HG03575 (cell line): ENCODE data around the gene ZFHX3.

Experiments
- ATAC-seq: cut with Tn5 transposase; IDR thresholded peaks from one replicate; pipeline ENCODE4 v1.9.1; 2021; ENCODE audit not compliant: unreplicated experiment, insufficient number of reproducible peaks, low FRiP score; ENCODE audit errors: extremely low read depth

ZFHX3 gene

GRCh38 chr16:72928090-72928981 lies 119.6 kb downstream of the ZFHX3 start:
- no peak for ATAC-seq

GRCh38 chr16:72927199-72928089 lies 120.5 kb downstream of the ZFHX3 start:
- no peak for ATAC-seq

GRCh38 chr16:72926177-72927070 lies 121.5 kb downstream of the ZFHX3 start:
- no peak for ATAC-seq

GRCh38 chr16:72925631-72925979 lies 122.3 kb downstream of the ZFHX3 start:
- no peak for ATAC-seq

- no peak for ATAC-seq
Observed at GRCh38 chr16:72924927-72925630, 122.8 kb downstream of the ZFHX3 start.

- no peak for ATAC-seq
Observed at GRCh38 chr16:72924537-72924926, 123.4 kb downstream of the ZFHX3 start.

GRCh38 chr16:72923757-72924156 lies 124.2 kb downstream of the ZFHX3 start:
- no peak for ATAC-seq

GRCh38 chr16:72922714-72923113 lies 125.2 kb downstream of the ZFHX3 start:
- no peak for ATAC-seq

GRCh38 chr16:72921620-72922019 lies 126.3 kb downstream of the ZFHX3 start:
- no peak for ATAC-seq

- no peak for ATAC-seq
Observed at GRCh38 chr16:72921106-72921505, 126.8 kb downstream of the ZFHX3 start.

GRCh38 chr16:72917051-72917450 lies 130.9 kb downstream of the ZFHX3 start:
- ATAC-seq = no peak

GRCh38 chr16:72915331-72915730 lies 132.6 kb downstream of the ZFHX3 start:
- ATAC-seq = no peak

GRCh38 chr16:72913551-72913950 lies 134.4 kb downstream of the ZFHX3 start:
- no peak for ATAC-seq

- ATAC-seq = no peak
Observed at GRCh38 chr16:72911971-72912370, 136.0 kb downstream of the ZFHX3 start.

- no peak for ATAC-seq
Observed at GRCh38 chr16:72910875-72911274, 137.1 kb downstream of the ZFHX3 start.

GRCh38 chr16:72910381-72910780 lies 137.5 kb downstream of the ZFHX3 start:
- no peak for ATAC-seq

GRCh38 chr16:72909196-72909595 lies 138.7 kb downstream of the ZFHX3 start:
- ATAC-seq = no peak

GRCh38 chr16:72908362-72909167 lies 139.4 kb downstream of the ZFHX3 start:
- ATAC-seq = no peak
